Tibial artery (tissue), 4 donors: Measurements from ENCODE around the gene CES3.
"Not testable (repeated sequence)": the region's sequence is repeated elsewhere in the genome, so short reads cannot be mapped to it uniquely, and the experiment has no call there.

Source experiments
- DNase-seq, 2 donors: peaks; one replicate each; pipeline ENCODE4 v3.0.0-alpha.2; 2019
- H3K27ac ChIP-seq, 2 donors: fragments of 200-600 bp; sonication (generic) in 1 of 2; 1 replicate in 1 of 2; 2 replicates in 1 of 2; pipeline ENCODE4 v1.5.1; 2018 to 2019; ENCODE audit warnings: mild to moderate bottlenecking in 1 of 2
- H3K27me3 ChIP-seq, 2 donors: fragments of 200-600 bp; sonication (generic) in 1 of 2; one replicate each; pipeline versions ENCODE4 v1.5.1 to v1.6.0; 2016 to 2019
- H3K36me3 ChIP-seq, 3 donors: fragments of 200-600 bp; sonication (generic) in 2 of 3; one replicate each; pipeline ENCODE4 v1.5.1; 2016 to 2019; ENCODE audit warnings: mild to moderate bottlenecking in 2 of 3
- H3K4me1 ChIP-seq, 4 donors: fragments of 200-600 bp; sonication (generic) in 2 of 4; 1 replicate in 3 of 4; 2 replicates in 1 of 4; pipeline ENCODE4 v1.5.1; 2016 to 2019
- H3K4me3 ChIP-seq, 2 donors: fragments of 200-600 bp; sonication (generic) in 1 of 2; 1 replicate in 1 of 2; 2 replicates in 1 of 2; pipeline ENCODE4 v1.5.1; 2018 to 2019; ENCODE audit warnings: mild to moderate bottlenecking in 2 of 2
- H3K9me3 ChIP-seq, 3 donors: fragments of 200-600 bp; sonication (generic) in 1 of 3; one replicate each; pipeline ENCODE4 v1.5.1; 2016 to 2019
- intact Hi-C: fragments of 100-400 bp; cut with DNase I; formaldehyde crosslinking; loops from one replicate; pipeline ENCODE4 v1.15.0; 2023; ENCODE audit warnings: low total_unique reads
- TF ChIP-seq, protein P1 (sequence below), 2 experiments: fragments of 200-600 bp in 1 of 2; fragments of 450-650 bp in 1 of 2; IDR thresholded peaks; one replicate each; pipeline ENCODE4 v1.5.1; 2017 to 2019; ENCODE audit warnings: antibody characterized with exemption in 2 of 2, mild to moderate bottlenecking in 1 of 2, moderate library complexity in 1 of 2

Gene CES3

DNA sequence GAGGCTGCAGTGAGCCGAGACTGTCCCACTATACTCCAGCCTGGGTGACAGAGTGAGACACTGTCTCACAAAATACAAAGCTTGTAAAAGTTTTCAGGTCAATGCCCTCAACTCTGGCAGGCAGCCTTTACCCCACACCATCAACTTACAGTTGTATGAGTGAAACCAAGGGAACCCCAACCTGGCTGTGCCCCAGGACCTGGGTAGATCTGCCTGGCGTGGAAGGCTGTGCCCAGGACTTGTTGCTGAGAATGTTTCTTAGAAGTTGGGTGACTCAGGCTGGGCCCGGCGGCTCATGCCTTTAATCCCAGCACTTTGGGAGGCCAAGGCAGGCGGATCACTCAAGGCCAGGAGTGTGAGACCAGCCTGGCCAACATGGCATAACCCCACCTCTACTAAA is 7.8 kb downstream of the CES3 start:
- Histone ChIP-seq H3K27me3 (peaks cover 0 to 16% of the 10 kb centered on the region in 2 donors), H3K27ac (no peak overlapping the region), H3K4me1 (no peaks in the 10 kb centered on the region), H3K36me3 (no peaks in the 10 kb centered on the region), H3K9me3 (no peaks in the 10 kb centered on the region), H3K4me3 (no peak overlapping the region)
- no peak for DNase-seq
- intact Hi-C loops = no loop called here
- TF ChIP-seq, protein P1, sequence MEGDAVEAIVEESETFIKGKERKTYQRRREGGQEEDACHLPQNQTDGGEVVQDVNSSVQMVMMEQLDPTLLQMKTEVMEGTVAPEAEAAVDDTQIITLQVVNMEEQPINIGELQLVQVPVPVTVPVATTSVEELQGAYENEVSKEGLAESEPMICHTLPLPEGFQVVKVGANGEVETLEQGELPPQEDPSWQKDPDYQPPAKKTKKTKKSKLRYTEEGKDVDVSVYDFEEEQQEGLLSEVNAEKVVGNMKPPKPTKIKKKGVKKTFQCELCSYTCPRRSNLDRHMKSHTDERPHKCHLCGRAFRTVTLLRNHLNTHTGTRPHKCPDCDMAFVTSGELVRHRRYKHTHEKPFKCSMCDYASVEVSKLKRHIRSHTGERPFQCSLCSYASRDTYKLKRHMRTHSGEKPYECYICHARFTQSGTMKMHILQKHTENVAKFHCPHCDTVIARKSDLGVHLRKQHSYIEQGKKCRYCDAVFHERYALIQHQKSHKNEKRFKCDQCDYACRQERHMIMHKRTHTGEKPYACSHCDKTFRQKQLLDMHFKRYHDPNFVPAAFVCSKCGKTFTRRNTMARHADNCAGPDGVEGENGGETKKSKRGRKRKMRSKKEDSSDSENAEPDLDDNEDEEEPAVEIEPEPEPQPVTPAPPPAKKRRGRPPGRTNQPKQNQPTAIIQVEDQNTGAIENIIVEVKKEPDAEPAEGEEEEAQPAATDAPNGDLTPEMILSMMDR (IDR thresholded peaks at IDR 0.05) = no peak

DNA sequence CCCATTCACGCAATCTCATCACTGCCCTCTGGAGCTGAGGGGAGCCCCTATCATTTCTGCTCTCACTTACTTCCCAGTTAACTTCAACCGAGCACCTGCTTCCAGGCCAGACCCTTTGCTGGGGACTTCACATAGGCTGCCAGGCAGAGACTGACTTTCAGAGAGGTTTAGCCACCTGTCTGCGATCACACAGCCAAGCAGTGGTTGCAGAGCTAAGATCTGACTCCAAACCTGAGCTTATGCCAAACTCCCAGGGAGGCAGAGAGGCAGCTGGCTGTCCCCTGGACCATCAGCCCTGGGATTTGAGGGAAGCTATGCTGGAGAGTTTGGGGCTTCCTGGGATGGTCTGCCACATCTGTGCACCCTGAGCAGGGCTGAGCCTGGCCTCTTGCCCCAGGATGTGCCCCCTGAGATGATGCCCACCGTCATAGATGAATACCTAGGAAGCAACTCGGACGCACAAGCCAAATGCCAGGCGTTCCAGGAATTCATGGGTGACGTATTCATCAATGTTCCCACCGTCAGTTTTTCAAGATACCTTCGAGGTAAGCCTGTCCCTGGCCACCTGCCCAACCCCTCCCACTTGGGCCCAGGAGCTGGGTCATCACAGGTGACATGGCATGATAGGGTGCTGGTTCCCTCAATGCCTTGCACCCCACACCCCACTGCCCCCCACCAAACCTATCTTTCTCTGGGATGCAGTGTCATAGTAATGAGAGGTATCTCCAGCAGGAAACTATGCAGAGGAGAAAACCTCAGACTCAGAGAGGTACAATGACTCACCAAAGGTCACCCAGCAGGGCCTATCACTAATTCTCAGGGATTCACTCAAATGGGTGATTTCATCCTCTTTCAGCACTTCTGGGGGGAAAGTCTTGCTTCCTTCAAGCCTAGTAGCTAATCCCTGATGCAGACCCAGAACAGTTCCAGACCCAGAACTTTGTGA is 10.0 kb downstream of the CES3 start:
- intact Hi-C loops = loop anchor here (10.0 kb wide), 1 partner anchor 214 kb away; the partner anchor contains the start of gene MATCAP1
- Histone ChIP-seq H3K4me3 (no peak overlapping the region), H3K9me3 (no peaks in the 10 kb centered on the region), H3K36me3 (no peaks in the 10 kb centered on the region), H3K27ac (no peak overlapping the region), H3K27me3 (peaks cover 0 to 17% of the 10 kb centered on the region in 2 donors), H3K4me1 (no peaks in the 10 kb centered on the region)
- no peak for DNase-seq
- TF ChIP-seq, protein P1 (IDR thresholded peaks at IDR 0.05) = no peak

DNA sequence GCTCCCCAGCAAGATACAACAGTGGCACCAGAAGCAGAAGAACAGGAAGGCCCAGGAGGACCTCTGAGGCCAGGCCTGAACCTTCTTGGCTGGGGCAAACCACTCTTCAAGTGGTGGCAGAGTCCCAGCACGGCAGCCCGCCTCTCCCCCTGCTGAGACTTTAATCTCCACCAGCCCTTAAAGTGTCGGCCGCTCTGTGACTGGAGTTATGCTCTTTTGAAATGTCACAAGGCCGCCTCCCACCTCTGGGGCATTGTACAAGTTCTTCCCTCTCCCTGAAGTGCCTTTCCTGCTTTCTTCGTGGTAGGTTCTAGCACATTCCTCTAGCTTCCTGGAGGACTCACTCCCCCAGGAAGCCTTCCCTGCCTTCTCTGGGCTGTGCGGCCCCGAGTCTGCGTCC is 11.9 kb downstream of the CES3 start:
- no peak for DNase-seq
- intact Hi-C loops = loop anchor here (10.0 kb wide), 1 partner anchor 212 kb away; the partner anchor contains the start of gene MATCAP1
- TF ChIP-seq, protein P1 (IDR thresholded peaks at IDR 0.05) = no peak

DNA sequence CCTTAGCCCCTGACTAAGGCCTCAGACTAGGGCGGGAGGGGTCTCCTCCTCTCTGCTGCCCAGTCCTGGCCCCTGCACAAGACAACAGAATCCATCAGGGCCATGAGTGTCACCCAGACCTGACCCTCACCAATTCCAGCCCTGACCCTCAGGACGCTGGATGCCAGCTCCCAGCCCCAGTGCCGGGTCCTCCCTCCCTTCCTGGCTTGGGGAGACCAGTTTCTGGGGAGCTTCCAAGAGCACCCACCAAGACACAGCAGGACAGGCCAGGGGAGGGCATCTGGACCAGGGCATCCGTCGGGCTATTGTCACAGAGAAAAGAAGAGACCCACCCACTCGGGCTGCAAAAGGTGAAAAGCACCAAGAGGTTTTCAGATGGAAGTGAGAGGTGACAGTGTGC is 12.7 kb downstream of the CES3 start:
- H3K27me3 ChIP-seq = peaks cover 0 to 23% of the 10 kb centered on the region in 2 donors
- H3K4me1 ChIP-seq = peaks cover 0 to 6% (median 0%) of the 10 kb centered on the region in 4 donors
- no peaks in the 10 kb centered on the region for H3K36me3 ChIP-seq
- TF ChIP-seq, protein P1 (IDR thresholded peaks at IDR 0.05) = no peak
- H3K27ac ChIP-seq = no peak overlapping the region
- DNase-seq = no peak
- intact Hi-C loops = loop anchor here (10.0 kb wide), 1 partner anchor 211 kb away; the partner anchor contains the start of gene MATCAP1
- no peaks in the 10 kb centered on the region for H3K9me3 ChIP-seq
- H3K4me3 ChIP-seq = no peak overlapping the region

More for the DNA sequence above, 11.9 kb downstream of the CES3 start:
- H3K27ac ChIP-seq = no peak overlapping the region
- no peaks in the 10 kb centered on the region for H3K4me1 ChIP-seq
- no peak overlapping the region for H3K4me3 ChIP-seq
- H3K27me3 ChIP-seq = peaks cover 0 to 23% of the 10 kb centered on the region in 2 donors
- no peaks in the 10 kb centered on the region for H3K9me3 ChIP-seq
- no peaks in the 10 kb centered on the region for H3K36me3 ChIP-seq

DNA sequence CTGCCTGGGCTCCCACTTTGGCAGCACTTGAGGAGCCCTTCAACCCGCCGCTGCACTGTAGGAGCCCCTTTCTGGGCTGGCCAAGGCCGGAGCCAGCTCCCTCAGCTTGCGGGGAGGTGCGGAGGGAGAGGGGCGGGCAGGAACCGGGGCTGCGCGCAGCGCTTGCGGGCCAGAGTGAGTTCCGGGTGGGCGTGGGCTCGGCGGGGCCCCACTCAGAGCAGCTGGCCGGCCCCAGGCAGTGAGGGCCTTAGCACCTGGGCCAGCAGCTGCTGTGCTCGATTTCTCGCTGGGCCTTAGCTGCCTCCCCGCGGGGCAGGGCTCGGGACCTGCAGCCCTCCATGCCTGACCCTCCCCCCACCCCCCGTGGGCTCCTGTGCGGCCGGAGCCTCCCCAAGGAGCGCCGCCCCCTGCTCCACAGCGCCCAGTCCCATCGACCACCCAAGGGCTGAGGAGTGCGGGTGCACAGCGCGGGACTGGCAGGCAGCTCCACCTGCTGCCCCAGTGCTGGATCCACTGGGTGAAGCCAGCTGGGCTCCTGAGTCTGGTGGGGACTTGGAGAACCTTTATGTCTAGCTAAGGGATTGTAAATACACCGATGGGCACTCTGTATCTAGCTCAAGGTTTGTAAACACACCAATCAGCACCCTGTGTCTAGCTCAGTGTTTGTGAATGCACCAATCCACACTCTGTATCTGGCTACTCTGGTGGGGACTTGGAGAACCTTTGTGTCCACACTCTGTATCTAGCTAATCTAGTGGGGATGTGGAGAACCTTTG is 13.3 kb downstream of the CES3 start:
- H3K4me3 ChIP-seq, H3K9me3 ChIP-seq, DNase-seq, H3K36me3 ChIP-seq, H3K27ac ChIP-seq: not testable (repeated sequence)
- peaks cover 0 to 23% of the 10 kb centered on the region in 2 donors for H3K27me3 ChIP-seq
- peaks cover 0 to 12% (median 0%) of the 10 kb centered on the region in 4 donors for H3K4me1 ChIP-seq
- intact Hi-C loops = loop anchor here (10.0 kb wide), 1 partner anchor 210 kb away; the partner anchor contains the start of gene MATCAP1

DNA sequence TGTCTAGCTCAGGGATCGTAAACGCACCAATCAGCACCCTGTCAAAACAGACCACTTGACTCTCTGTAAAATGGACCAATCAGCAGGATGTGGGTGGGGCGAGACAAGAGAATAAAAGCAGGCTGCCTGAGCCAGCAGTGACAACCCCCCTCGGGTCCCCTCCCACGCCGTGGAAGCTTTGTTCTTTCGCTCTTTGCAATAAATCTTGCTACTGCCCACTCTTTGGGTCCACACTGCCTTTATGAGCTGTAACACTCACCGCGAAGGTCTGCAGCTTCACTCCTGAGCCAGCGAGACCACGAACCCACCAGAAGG is 13.8 kb downstream of the CES3 start:
- intact Hi-C loops = loop anchor here (10.0 kb wide), 1 partner anchor 210 kb away; the partner anchor contains the start of gene MATCAP1
- H3K36me3 ChIP-seq, H3K9me3 ChIP-seq, H3K27ac ChIP-seq, DNase-seq, H3K4me3 ChIP-seq: not testable (repeated sequence)
- Histone ChIP-seq H3K27me3 (peaks cover 0 to 23% of the 10 kb centered on the region in 2 donors), H3K4me1 (peaks cover 0 to 13% (median 0%) of the 10 kb centered on the region in 4 donors)
